ENCODE results near the gene PIK3CA. TPM values are rescaled to one million over a fixed set of nuclear protein-coding genes. Genes with fewer than 3 reads are reported as not detected.

PIK3CA gene
- total and polyA plus RNA-seq, 3 donors from 2014 or later: 11.2 to 27.1 (median 20.8) TPM

DNA sequence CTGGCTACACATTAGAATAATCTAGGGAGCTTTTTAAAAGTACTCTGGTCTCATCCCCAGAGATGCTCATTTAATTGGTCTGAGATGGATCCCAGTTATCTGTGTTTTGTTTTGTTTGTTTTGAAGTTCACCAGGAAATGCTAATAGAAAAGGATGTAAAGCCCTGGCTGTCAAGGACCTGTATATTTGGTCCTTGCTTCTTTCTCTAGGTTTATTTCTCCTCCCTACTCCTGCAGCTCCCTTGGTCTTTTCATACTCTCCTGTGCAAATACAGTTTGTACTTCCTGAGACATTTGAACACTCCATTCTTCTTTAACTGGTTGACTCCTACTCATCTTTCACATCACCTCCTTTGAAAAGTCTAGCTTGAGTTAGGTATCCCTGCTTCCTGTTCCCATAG, 3.3 kb downstream of the PIK3CA start:
- Histone ChIP-seq H3K27me3 (no peaks in the 10 kb centered on the region), H3K27ac (no peak overlapping the region), H3K9me3 (no peaks in the 10 kb centered on the region), H3K36me3 (ENCODE audit: low read depth, missing control alignments) (no peaks in the 10 kb centered on the region), H3K4me3 (no peak overlapping the region), H3K4me1 (peaks cover 13% of the 10 kb centered on the region)
- DNase-seq: no peak
- TF ChIP-seq, protein P1, sequence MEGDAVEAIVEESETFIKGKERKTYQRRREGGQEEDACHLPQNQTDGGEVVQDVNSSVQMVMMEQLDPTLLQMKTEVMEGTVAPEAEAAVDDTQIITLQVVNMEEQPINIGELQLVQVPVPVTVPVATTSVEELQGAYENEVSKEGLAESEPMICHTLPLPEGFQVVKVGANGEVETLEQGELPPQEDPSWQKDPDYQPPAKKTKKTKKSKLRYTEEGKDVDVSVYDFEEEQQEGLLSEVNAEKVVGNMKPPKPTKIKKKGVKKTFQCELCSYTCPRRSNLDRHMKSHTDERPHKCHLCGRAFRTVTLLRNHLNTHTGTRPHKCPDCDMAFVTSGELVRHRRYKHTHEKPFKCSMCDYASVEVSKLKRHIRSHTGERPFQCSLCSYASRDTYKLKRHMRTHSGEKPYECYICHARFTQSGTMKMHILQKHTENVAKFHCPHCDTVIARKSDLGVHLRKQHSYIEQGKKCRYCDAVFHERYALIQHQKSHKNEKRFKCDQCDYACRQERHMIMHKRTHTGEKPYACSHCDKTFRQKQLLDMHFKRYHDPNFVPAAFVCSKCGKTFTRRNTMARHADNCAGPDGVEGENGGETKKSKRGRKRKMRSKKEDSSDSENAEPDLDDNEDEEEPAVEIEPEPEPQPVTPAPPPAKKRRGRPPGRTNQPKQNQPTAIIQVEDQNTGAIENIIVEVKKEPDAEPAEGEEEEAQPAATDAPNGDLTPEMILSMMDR (IDR thresholded peaks at IDR 0.05): no peak
- TF ChIP-seq POLR2A (IDR thresholded peaks at IDR 0.05): no peak
- intact Hi-C loops (cut with DNase I; ENCODE audit: low total_unique reads): no loop called here

DNA sequence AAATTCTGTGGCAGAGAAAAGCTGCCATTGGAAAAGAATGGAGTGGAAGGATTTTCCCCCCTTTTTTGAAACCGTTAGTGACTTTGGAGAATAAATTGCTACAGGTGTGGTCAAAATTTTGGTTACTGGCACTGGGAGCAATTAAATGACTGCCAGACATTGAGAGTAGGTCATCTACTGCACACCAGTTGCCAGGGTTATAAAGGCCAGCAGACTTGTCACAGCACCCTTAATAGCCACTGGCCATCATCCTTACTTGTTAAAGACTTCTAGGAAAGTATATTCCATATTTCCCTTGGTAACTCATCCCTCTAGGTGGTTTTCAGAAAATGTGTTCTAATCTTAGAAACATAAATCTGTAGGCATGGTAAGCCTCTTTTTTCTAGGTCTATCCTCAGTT, 8.0 kb downstream of the PIK3CA start:
- no peak overlapping the region for H3K27ac ChIP-seq
- no peaks in the 10 kb centered on the region for H3K36me3 ChIP-seq (ENCODE audit: low read depth, missing control alignments)
- DNase-seq: no peak
- H3K4me3 ChIP-seq: no peak overlapping the region
- intact Hi-C loops (cut with DNase I; ENCODE audit: low total_unique reads): no loop called here
- H3K9me3 ChIP-seq: no peaks in the 10 kb centered on the region
- 64 to 72% methylated on average over 1 of the region's 1 CpG for WGBS, 2 donors
- TF ChIP-seq POLR2A (IDR thresholded peaks at IDR 0.05): no peak
- TF ChIP-seq, protein P1 (IDR thresholded peaks at IDR 0.05): no peak
- H3K27me3 ChIP-seq: no peaks in the 10 kb centered on the region
- H3K4me1 ChIP-seq: peaks cover 8% of the 10 kb centered on the region

DNA sequence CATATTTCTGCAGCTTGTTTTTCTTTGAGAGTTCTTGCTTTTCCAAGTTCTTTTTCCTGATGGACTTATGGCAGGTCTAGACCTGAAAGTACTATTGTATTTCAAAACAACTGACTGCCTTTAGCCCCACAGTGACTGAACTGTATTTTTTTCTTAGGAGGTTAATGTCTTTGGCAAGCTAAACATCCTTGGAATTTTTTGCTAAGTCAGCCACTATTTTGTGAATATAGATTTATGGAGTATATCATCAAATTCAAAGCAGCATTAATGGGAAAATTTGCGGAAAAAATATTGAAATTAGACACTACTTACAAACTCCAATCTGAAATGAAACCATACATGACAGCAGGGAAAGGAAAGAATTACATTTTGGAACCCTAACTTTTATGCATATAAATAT, 8.6 kb downstream of the PIK3CA start:
- intact Hi-C loops (cut with DNase I; ENCODE audit: low total_unique reads): no loop called here
- peaks cover 4% of the 10 kb centered on the region for H3K4me1 ChIP-seq
- WGBS, 2 donors: 78 to 93% methylated on average over 1 of the region's 1 CpG

DNA sequence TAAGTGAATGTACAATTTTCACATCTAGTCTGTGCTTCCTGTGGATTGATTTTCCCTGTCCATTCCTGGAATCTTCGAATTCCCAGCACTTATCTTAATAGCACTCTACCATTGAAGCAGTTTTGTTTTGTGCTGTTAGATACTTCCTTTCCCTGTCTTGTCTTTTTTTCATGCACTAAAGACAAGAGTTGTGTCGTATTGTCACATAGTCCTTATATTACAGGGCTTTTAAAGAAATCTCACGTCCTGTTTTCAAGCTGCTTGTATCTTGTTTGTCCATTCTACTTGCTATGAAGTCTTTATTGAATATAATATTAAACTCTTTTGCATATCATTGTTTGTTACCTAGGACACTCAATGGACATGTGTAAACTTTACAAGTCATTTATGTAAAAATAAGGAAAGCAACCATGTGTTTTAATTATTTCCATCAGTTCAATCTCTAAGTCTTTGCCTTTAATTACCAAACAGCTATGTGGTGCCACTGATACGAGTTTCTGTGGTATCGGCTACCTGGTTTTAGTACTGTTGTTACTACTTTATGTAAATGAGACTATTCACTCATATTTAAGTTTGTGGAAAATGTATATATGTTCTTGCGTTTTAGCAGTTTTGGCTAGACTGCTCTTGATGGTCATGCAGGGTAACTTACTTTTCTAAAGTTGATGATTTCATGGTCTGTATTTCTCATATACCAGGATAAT, 10.3 kb downstream of the PIK3CA start:
- Histone ChIP-seq H3K4me3 (no peak overlapping the region), H3K4me1 (peaks cover 4% of the 10 kb centered on the region), H3K9me3 (no peaks in the 10 kb centered on the region), H3K27me3 (no peaks in the 10 kb centered on the region), H3K36me3 (ENCODE audit: low read depth, missing control alignments) (no peaks in the 10 kb centered on the region), H3K27ac (no peak overlapping the region)
- TF ChIP-seq, protein P1 (IDR thresholded peaks at IDR 0.05): no peak
- no peak for TF ChIP-seq POLR2A (IDR thresholded peaks at IDR 0.05)
- intact Hi-C loops (cut with DNase I; ENCODE audit: low total_unique reads): no loop called here
- WGBS, 2 donors: 85 to 88% methylated on average over 6 of the region's 6 CpGs
- DNase-seq: no peak

More for the DNA sequence above, 8.6 kb downstream of the PIK3CA start:
- Histone ChIP-seq H3K36me3 (ENCODE audit: low read depth, missing control alignments) (no peaks in the 10 kb centered on the region), H3K27me3 (no peaks in the 10 kb centered on the region), H3K4me3 (no peak overlapping the region), H3K27ac (no peak overlapping the region), H3K9me3 (no peaks in the 10 kb centered on the region)
- DNase-seq: no peak
- TF ChIP-seq POLR2A (IDR thresholded peaks at IDR 0.05): no peak
- TF ChIP-seq, protein P1 (IDR thresholded peaks at IDR 0.05): no peak

DNA sequence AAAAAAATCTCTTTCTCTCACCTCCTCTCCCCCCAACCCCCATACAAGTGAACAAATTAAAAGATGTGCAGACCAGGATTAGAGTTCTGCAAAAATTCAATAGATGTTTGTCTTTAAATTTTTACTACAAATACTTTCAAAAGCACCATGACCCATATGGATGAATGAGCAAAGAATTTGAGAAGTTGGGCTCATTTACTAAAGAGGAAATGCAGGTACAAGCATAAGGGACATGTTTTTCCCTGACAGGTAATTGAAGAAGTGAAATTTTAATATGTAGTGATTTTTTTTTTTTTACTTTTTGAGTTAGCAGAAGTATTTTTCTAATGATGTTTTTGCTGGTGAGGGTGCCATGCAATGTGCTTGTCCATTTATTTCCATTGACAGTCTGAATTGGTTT, 15.3 kb downstream of the PIK3CA start:
- no peak overlapping the region for H3K27ac ChIP-seq
- no peak overlapping the region for H3K4me3 ChIP-seq
- TF ChIP-seq POLR2A (IDR thresholded peaks at IDR 0.05): no peak
- TF ChIP-seq, protein P1 (IDR thresholded peaks at IDR 0.05): no peak
- no peaks in the 10 kb centered on the region for H3K9me3 ChIP-seq
- intact Hi-C loops (cut with DNase I; ENCODE audit: low total_unique reads): no loop called here
- DNase-seq: no peak
- peaks cover 23% of the 10 kb centered on the region for H3K4me1 ChIP-seq
- H3K27me3 ChIP-seq: no peaks in the 10 kb centered on the region
- H3K36me3 ChIP-seq (ENCODE audit: low read depth, missing control alignments): no peaks in the 10 kb centered on the region

Data from testis (tissue), 3 donors.